ENCODE data around the gene UTS2. TPM values are rescaled to one million over a fixed set of nuclear protein-coding genes. Genes with fewer than 3 reads are reported as not detected.
A peak's percentile ranks its signal among the peaks of the same experiment; 100 is the strongest.

UTS2 gene
- total and polyA plus RNA-seq, 9 of the 15 experiments (the other 6 are each of a cell fraction or from before 2014, with no cell fraction given), result 0.22 to 0.29 TPM; not detected in 7

DNA sequence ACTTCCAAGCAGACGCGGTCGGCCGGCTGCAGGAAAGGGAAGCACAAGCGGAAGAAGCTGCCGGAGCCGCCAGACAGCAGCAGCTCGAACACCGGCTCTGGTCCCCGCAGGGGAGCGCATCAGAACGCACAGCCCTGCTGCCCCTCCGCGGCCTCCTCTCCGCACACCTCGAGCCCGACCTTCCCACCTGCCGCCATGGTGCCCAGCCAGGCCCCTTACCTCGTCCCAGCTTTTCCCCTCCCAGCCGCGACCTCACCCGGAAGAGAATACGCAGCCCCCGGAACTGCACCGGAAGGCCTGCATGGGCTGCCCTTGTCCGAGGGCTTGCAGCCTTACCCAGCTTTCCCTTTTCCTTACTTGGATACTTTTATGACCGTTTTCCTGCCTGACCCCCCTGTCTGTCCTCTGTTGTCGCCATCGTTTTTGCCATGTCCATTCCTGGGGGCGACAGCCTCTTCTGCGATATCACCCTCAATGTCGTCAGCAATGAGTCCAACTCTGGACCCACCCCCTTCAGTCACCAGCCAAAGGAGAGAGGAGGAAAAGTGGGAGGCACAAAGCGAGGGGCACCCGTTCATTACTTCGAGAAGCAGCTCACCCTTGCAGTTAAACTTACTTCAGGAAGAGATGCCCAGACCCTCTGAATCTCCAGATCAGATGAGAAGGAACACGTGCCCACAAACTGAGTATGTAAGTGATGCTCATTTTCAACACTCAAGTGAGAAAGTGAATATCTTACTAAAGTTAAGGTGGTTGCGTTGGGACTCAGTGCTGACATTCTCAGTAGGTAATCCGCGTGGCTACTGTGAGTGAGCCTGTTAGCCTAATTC is 25.5 kb downstream of the UTS2 start (continued):
- TF ChIP-seq TEAD2 (tag; IDR thresholded peaks at IDR 0.05), result no peak; the same call in 1 of the 2 replicates
- peak; percentile 63; the same call in 1 of the 2 replicates for TF ChIP-seq DMBX1 (CRISPR knock-in tag; IDR thresholded peaks at IDR 0.05; ENCODE audit: borderline replicate concordance)
- peak in 1 of 2 experiments; percentile 20; a peak in 1 of 4 replicates for TF ChIP-seq TBL1XR1 (IDR thresholded peaks at IDR 0.05; ENCODE audit: low read length in 2 of 2)
- TF ChIP-seq SP2 (IDR thresholded peaks at IDR 0.05; ENCODE audit: extremely low read depth, low read depth, low read length, poor library complexity, severe bottlenecking), result no peak
- TF ChIP-seq, protein P1, sequence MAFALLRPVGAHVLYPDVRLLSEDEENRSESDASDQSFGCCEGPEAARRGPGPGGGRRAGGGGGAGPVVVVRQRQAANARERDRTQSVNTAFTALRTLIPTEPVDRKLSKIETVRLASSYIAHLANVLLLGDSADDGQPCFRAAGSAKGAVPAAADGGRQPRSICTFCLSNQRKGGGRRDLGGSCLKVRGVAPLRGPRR (CRISPR knock-in tag; IDR thresholded peaks at IDR 0.05), result peak; percentile 67; the same call in 1 of the 2 replicates
- peak; percentile 86 for TF ChIP-seq POLR2A (conservative IDR thresholded peaks at IDR 0.05)
- no peak for TF ChIP-seq MTF1 (CRISPR knock-in tag; IDR thresholded peaks at IDR 0.05; ENCODE audit: borderline replicate concordance)
- 0 out of 2 replicates have a peak, but pooled peaks have one; percentile 25 for TF ChIP-seq BHLHE40 (IDR thresholded peaks at IDR 0.05; ENCODE audit: low read length)
- TF ChIP-seq, protein P2, sequence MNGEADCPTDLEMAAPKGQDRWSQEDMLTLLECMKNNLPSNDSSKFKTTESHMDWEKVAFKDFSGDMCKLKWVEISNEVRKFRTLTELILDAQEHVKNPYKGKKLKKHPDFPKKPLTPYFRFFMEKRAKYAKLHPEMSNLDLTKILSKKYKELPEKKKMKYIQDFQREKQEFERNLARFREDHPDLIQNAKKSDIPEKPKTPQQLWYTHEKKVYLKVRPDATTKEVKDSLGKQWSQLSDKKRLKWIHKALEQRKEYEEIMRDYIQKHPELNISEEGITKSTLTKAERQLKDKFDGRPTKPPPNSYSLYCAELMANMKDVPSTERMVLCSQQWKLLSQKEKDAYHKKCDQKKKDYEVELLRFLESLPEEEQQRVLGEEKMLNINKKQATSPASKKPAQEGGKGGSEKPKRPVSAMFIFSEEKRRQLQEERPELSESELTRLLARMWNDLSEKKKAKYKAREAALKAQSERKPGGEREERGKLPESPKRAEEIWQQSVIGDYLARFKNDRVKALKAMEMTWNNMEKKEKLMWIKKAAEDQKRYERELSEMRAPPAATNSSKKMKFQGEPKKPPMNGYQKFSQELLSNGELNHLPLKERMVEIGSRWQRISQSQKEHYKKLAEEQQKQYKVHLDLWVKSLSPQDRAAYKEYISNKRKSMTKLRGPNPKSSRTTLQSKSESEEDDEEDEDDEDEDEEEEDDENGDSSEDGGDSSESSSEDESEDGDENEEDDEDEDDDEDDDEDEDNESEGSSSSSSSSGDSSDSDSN (IDR thresholded peaks at IDR 0.05; ENCODE audit: borderline replicate concordance in 1 of 2, low read depth in 2 of 2, low read length in 2 of 2), result peak in 1 of 2 experiments; percentile 14; a peak in 1 of 4 replicates
- TF ChIP-seq, protein P3, sequence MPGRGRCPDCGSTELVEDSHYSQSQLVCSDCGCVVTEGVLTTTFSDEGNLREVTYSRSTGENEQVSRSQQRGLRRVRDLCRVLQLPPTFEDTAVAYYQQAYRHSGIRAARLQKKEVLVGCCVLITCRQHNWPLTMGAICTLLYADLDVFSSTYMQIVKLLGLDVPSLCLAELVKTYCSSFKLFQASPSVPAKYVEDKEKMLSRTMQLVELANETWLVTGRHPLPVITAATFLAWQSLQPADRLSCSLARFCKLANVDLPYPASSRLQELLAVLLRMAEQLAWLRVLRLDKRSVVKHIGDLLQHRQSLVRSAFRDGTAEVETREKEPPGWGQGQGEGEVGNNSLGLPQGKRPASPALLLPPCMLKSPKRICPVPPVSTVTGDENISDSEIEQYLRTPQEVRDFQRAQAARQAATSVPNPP (IDR thresholded peaks at IDR 0.05; ENCODE audit: borderline replicate concordance, insufficient read depth, insufficient read length), result no peak
- TF ChIP-seq STAT5B (CRISPR knock-in tag; IDR thresholded peaks at IDR 0.05), result no peak
- TF ChIP-seq DIDO1 (tag; IDR thresholded peaks at IDR 0.05; ENCODE audit: low read depth), result peak; percentile 95
- peak; percentile 91 for TF ChIP-seq PHF8 (IDR thresholded peaks at IDR 0.05; ENCODE audit: borderline replicate concordance, low read length)
- TF ChIP-seq ZNF263 (CRISPR knock-in tag; IDR thresholded peaks at IDR 0.05; ENCODE audit: borderline replicate concordance), result peak; percentile 48; the same call in 1 of the 2 replicates
- peak; percentile 75 to 81 for TF ChIP-seq FOXK2 (conservative IDR thresholded peaks at IDR 0.05 in 1 of 2, IDR thresholded peaks at IDR 0.05 in 1 of 2; ENCODE audit: low read depth in 2 of 2)
- TF ChIP-seq KDM4B (IDR thresholded peaks at IDR 0.05; ENCODE audit: borderline replicate concordance in 2 of 2, low read depth in 1 of 2), result peak in 1 of 2 experiments; percentile 93; a peak in 1 of 4 replicates
- TF ChIP-seq ZFX (CRISPR knock-in tag; IDR thresholded peaks at IDR 0.05), result peak; percentile 100
- peak; percentile 50; the same call in 1 of the 2 replicates for TF ChIP-seq ZNF589 (CRISPR knock-in tag; IDR thresholded peaks at IDR 0.05; ENCODE audit: low read depth)
- 0 out of 2 replicates have a peak, but pooled peaks have one; percentile 56 for TF ChIP-seq NFXL1 (CRISPR knock-in tag; IDR thresholded peaks at IDR 0.05)
- TF ChIP-seq SAP30 (IDR thresholded peaks at IDR 0.05; ENCODE audit: borderline replicate concordance, insufficient read depth, low read depth, low read length, poor library complexity, severe bottlenecking), result peak; percentile 30
- TF ChIP-seq SMARCA4 (IDR thresholded peaks at IDR 0.05), result peak; percentile 47; the same call in 1 of the 2 replicates
- no peak for TF ChIP-seq ATF1 (CRISPR knock-in tag; IDR thresholded peaks at IDR 0.05)
- TF ChIP-seq ATF1 (tag; IDR thresholded peaks at IDR 0.05), result peak; percentile 91
- TF ChIP-seq HLTF (IDR thresholded peaks at IDR 0.05), result peak; percentile 95

Data from K562 (cell line).